Naive thymus-derived CD4-positive, alpha-beta T cell (primary cell): Measurements from ENCODE around the gene LIPE. TPM values are rescaled to one million over a fixed set of nuclear protein-coding genes. Genes with fewer than 3 reads are reported as not detected.

Experiments
- ATAC-seq: fragments of 150-1000 bp; cut with Tn5 transposase; 2 replicates; pipeline ENCODE4 v1.10.0; 2021; ENCODE audit warnings: mild to moderate bottlenecking, moderate library complexity
- CTCF ChIA-PET: fragments of 350-600 bp; sonication (Branson Sonifier 250); formaldehyde crosslinking; loops from one replicate; lab custom pipeline; 2021; ENCODE audit warnings: antibody characterized with exemption; lab: Charles Lee
- POLR2A ChIA-PET: fragments of 350-600 bp; sonication (Branson Sonifier 250); formaldehyde crosslinking; loops from one replicate; lab custom pipeline; 2021; ENCODE audit warnings: antibody characterized with exemption, inconsistent platforms; lab: Charles Lee
- DNase-seq, 9 donors: peaks; one replicate each; pipeline versions ENCODE4 v3.0.0 to v3.0.0-alpha.2; 2020 to 2022; ENCODE audit warnings: mixed read lengths in 1 of 9
- H3K27ac ChIP-seq: one replicate; pipeline ENCODE4 v1.7.0; 2013; ENCODE audit warnings: mild to moderate bottlenecking, low read depth, low read length, moderate library complexity
- H3K27me3 ChIP-seq, 2 donors: one replicate each; pipeline ENCODE4 v1.7.0; 2013; ENCODE audit warnings: low read length in 2 of 2, mild to moderate bottlenecking in 2 of 2, moderate library complexity in 2 of 2; ENCODE audit not compliant: control insufficient read depth in 2 of 2, insufficient read depth in 2 of 2
- H3K36me3 ChIP-seq, 3 experiments: 1 replicate in 2 of 3; 2 replicates in 1 of 3; pipeline ENCODE4 v1.7.0; 2013; ENCODE audit warnings: low read length in 3 of 3, mild to moderate bottlenecking in 3 of 3, moderate library complexity in 1 of 3; ENCODE audit not compliant: insufficient read depth in 3 of 3, control insufficient read depth in 2 of 3
- H3K4me1 ChIP-seq, 2 donors: one replicate each; pipeline ENCODE4 v1.7.0; 2013; ENCODE audit warnings: low read length in 2 of 2, mild to moderate bottlenecking in 2 of 2, moderate library complexity in 1 of 2; ENCODE audit not compliant: control insufficient read depth in 2 of 2, insufficient read depth in 2 of 2
- H3K4me3 ChIP-seq: 2 replicates; pipeline ENCODE4 v1.7.0; 2013; ENCODE audit warnings: mild to moderate bottlenecking, low read length
- H3K9me3 ChIP-seq, 3 experiments: 1 replicate in 2 of 3; 2 replicates in 1 of 3; pipeline ENCODE4 v1.7.0; 2013; ENCODE audit warnings: low read length in 3 of 3; ENCODE audit not compliant: control insufficient read depth in 2 of 3
- H3K27ac Mint-ChIP-seq, 9 donors: one replicate each; pipeline ENCODE4 v1.8.0; 2020 to 2022; ENCODE audit warnings: mixed read lengths in 9 of 9, mild to moderate bottlenecking in 8 of 9, moderate library complexity in 5 of 9, inconsistent platforms in 2 of 9
- H3K27me3 Mint-ChIP-seq, 5 donors: one replicate each; pipeline ENCODE4 v1.8.0; 2021 to 2022; ENCODE audit warnings: mixed read lengths in 5 of 5, mild to moderate bottlenecking in 1 of 5
- H3K36me3 Mint-ChIP-seq, 5 donors: one replicate each; pipeline ENCODE4 v1.8.0; 2020 to 2022; ENCODE audit warnings: mixed read lengths in 5 of 5, mild to moderate bottlenecking in 3 of 5, inconsistent platforms in 1 of 5
- H3K4me1 Mint-ChIP-seq, 7 donors: one replicate each; pipeline ENCODE4 v1.8.0; 2020 to 2022; ENCODE audit warnings: mixed read lengths in 7 of 7, mild to moderate bottlenecking in 3 of 7, inconsistent platforms in 1 of 7
- H3K4me3 Mint-ChIP-seq, 10 donors: one replicate each; pipeline ENCODE4 v1.8.0; 2020 to 2022; ENCODE audit warnings: mild to moderate bottlenecking in 10 of 10, mixed read lengths in 10 of 10, moderate library complexity in 6 of 10, inconsistent platforms in 2 of 10
- H3K9me3 Mint-ChIP-seq, 11 donors: one replicate each; pipeline ENCODE4 v1.8.0; 2020 to 2022; ENCODE audit warnings: mixed read lengths in 11 of 11, mild to moderate bottlenecking in 4 of 11, inconsistent platforms in 1 of 11, moderate library complexity in 1 of 11
- intact Hi-C, 2 donors: fragments of 100-400 bp; cut with micrococcal nuclease; formaldehyde crosslinking; loops; one replicate each; pipeline ENCODE4 v1.15.1; 2023
- polyA plus RNA-seq, 2 donors: library from polyadenylated mRNA; unstranded; fragments of 300-500 nt; fragmentation: Illumina TruSeq; gene quantifications; one replicate each; pipeline ENCODE4 v1.2.3, GENCODE V29; 2021
- total RNA-seq, 6 experiments: library from RNA in 5 of 6; stranded (reverse) in 5 of 6; gene quantifications; 1 replicate in 5 of 6; 2 replicates in 1 of 6; pipeline ENCODE4 v1.2.3 and lab custom pipeline; 2021 to 2026

LIPE gene
- total and polyA plus RNA-seq, 7 experiments from 2014 or later = 7.0 to 35.4 (median 20.0) TPM

- Mint-ChIP-seq H3K36me3 (peaks cover 0 to 7% (median 0%) of the 10 kb centered on the region in 5 donors), H3K27me3 (peaks cover 0 to 3% (median 0%) of the 10 kb centered on the region in 5 donors), H3K4me1 (peaks cover 0 to 4% (median 0%) of the 10 kb centered on the region in 7 donors), H3K27ac (no peak overlapping the region), H3K9me3 (no peaks in the 10 kb centered on the region), H3K4me3 (no peak overlapping the region)
- Histone ChIP-seq H3K9me3 (no peaks in the 10 kb centered on the region), H3K27ac (no peak overlapping the region), H3K4me3 (no peak overlapping the region), H3K4me1 (no peaks in the 10 kb centered on the region), H3K27me3 (no peaks in the 10 kb centered on the region), H3K36me3 (no peaks in the 10 kb centered on the region)
- ATAC-seq (no peak), DNase-seq (no peak)
- intact Hi-C loops = no loop called here
- POLR2A ChIA-PET = no interaction called here
- CTCF ChIA-PET = interaction anchor here (1.0 kb wide), 1 partner anchor 58 kb away, joined by 3 read pairs; no protein-coding TSS in a partner anchor
Measured at GRCh38 chr19:42374826-42375376, 52.3 kb downstream of the LIPE start.

GRCh38 chr19:42370626-42371175 is 56.5 kb downstream of the LIPE start:
- Histone ChIP-seq H3K4me1 (no peaks in the 10 kb centered on the region), H3K27ac (no peak overlapping the region), H3K36me3 (no peaks in the 10 kb centered on the region), H3K9me3 (no peaks in the 10 kb centered on the region), H3K4me3 (no peak overlapping the region), H3K27me3 (no peaks in the 10 kb centered on the region)
- Mint-ChIP-seq H3K9me3 (no peaks in the 10 kb centered on the region), H3K27ac (no peak overlapping the region), H3K4me1 (peaks cover 0 to 5% (median 0%) of the 10 kb centered on the region in 7 donors), H3K27me3 (no peaks in the 10 kb centered on the region), H3K4me3 (no peak overlapping the region), H3K36me3 (peaks cover 0 to 7% (median 0%) of the 10 kb centered on the region in 5 donors)
- DNase-seq = no peak
- no peak for ATAC-seq
- intact Hi-C loops = no loop called here
- ChIA-PET POLR2A (no interaction called here), CTCF (interaction anchor here (0.6 kb wide), 1 partner anchor 16 kb away, joined by 3 read pairs; no protein-coding TSS in a partner anchor)

- no peak for ATAC-seq
- no peak for DNase-seq
- Histone ChIP-seq H3K4me3 (no peak overlapping the region), H3K9me3 (no peaks in the 10 kb centered on the region), H3K27me3 (no peaks in the 10 kb centered on the region), H3K27ac (no peak overlapping the region), H3K4me1 (no peaks in the 10 kb centered on the region), H3K36me3 (no peaks in the 10 kb centered on the region)
- Mint-ChIP-seq H3K4me3 (no peak overlapping the region), H3K9me3 (no peaks in the 10 kb centered on the region), H3K27ac (no peak overlapping the region), H3K4me1 (peaks cover 0 to 5% (median 0%) of the 10 kb centered on the region in 7 donors), H3K36me3 (peaks cover 0 to 7% (median 0%) of the 10 kb centered on the region in 5 donors), H3K27me3 (no peaks in the 10 kb centered on the region)
- ChIA-PET POLR2A (no interaction called here), CTCF (interaction anchor here (0.6 kb wide), 1 partner anchor 16 kb away, joined by 3 read pairs; no protein-coding TSS in a partner anchor)
- intact Hi-C loops = no loop called here
Measured at GRCh38 chr19:42370068-42370520, 57.1 kb downstream of the LIPE start.

GRCh38 chr19:42369433-42370067 is 57.6 kb downstream of the LIPE start:
- no peak overlapping the region for H3K27ac Mint-ChIP-seq
- no peaks in the 10 kb centered on the region for H3K9me3 ChIP-seq
- H3K4me1 ChIP-seq = no peaks in the 10 kb centered on the region
- POLR2A ChIA-PET = no interaction called here
- H3K27ac ChIP-seq = no peak overlapping the region
- no peaks in the 10 kb centered on the region for H3K36me3 ChIP-seq
- ATAC-seq (no peak), DNase-seq (no peak)
- no peak overlapping the region for H3K4me3 ChIP-seq
- H3K4me1 Mint-ChIP-seq = peaks cover 0 to 5% (median 0%) of the 10 kb centered on the region in 7 donors
- CTCF ChIA-PET = no interaction called here
- H3K27me3 Mint-ChIP-seq = no peaks in the 10 kb centered on the region
- H3K4me3 Mint-ChIP-seq = no peak overlapping the region
- no peaks in the 10 kb centered on the region for H3K27me3 ChIP-seq
- peaks cover 0 to 4% (median 0%) of the 10 kb centered on the region in 5 donors for H3K36me3 Mint-ChIP-seq
- intact Hi-C loops = no loop called here
- H3K9me3 Mint-ChIP-seq = no peaks in the 10 kb centered on the region

GRCh38 chr19:42368765-42369164 is 58.4 kb downstream of the LIPE start:
- Histone ChIP-seq H3K4me1 (no peaks in the 10 kb centered on the region), H3K36me3 (peaks cover 0 to 3% (median 0%) of the 10 kb centered on the region in 3 experiments), H3K27ac (no peak overlapping the region), H3K4me3 (no peak overlapping the region), H3K9me3 (no peaks in the 10 kb centered on the region), H3K27me3 (no peaks in the 10 kb centered on the region)
- H3K27ac Mint-ChIP-seq = peak overlapping the region in 1 of 9 donors; percentile 55
- peaks cover 2 to 11% (median 6%) of the 10 kb centered on the region in 5 donors for H3K36me3 Mint-ChIP-seq
- intact Hi-C loops = no loop called here
- peaks cover 0 to 3% (median 0%) of the 10 kb centered on the region in 7 donors for H3K4me1 Mint-ChIP-seq
- no peak overlapping the region for H3K4me3 Mint-ChIP-seq
- ChIA-PET POLR2A (no interaction called here), CTCF (no interaction called here)
- DNase-seq (no peak), ATAC-seq (no peak)
- no peaks in the 10 kb centered on the region for H3K27me3 Mint-ChIP-seq
- H3K9me3 Mint-ChIP-seq = peaks cover 0 to 3% (median 0%) of the 10 kb centered on the region in 11 donors

GRCh38 chr19:42368360-42368759 is 58.8 kb downstream of the LIPE start:
- H3K36me3 Mint-ChIP-seq = peaks cover 5 to 14% (median 9%) of the 10 kb centered on the region in 5 donors
- ChIA-PET CTCF (no interaction called here), POLR2A (no interaction called here)
- H3K27ac ChIP-seq = no peak overlapping the region
- no peaks in the 10 kb centered on the region for H3K9me3 ChIP-seq
- peaks cover 0 to 6% (median 0%) of the 10 kb centered on the region in 3 experiments for H3K36me3 ChIP-seq
- no peaks in the 10 kb centered on the region for H3K27me3 ChIP-seq
- H3K27me3 Mint-ChIP-seq = no peaks in the 10 kb centered on the region
- peaks cover 0 to 3% (median 0%) of the 10 kb centered on the region in 7 donors for H3K4me1 Mint-ChIP-seq
- ATAC-seq = no peak
- intact Hi-C loops = no loop called here
- H3K4me3 Mint-ChIP-seq = no peak overlapping the region
- H3K4me3 ChIP-seq = no peak overlapping the region
- no peaks in the 10 kb centered on the region for H3K4me1 ChIP-seq
- H3K9me3 Mint-ChIP-seq = peaks cover 0 to 5% (median 0%) of the 10 kb centered on the region in 11 donors
- no peak for DNase-seq
- no peak overlapping the region for H3K27ac Mint-ChIP-seq
